ENCODE data around the gene USHBP1. TPM values are rescaled to one million over a fixed set of nuclear protein-coding genes. Genes with fewer than 3 reads are reported as not detected.

The USHBP1 gene
- total and polyA plus RNA-seq, 2 of the 13 experiments (the other 11 are each of a cell fraction or from before 2014, with no cell fraction given), result 0.15 to 1.5 TPM

- no peak for TF ChIP-seq MAZ (IDR thresholded peaks at IDR 0.05; ENCODE audit: borderline replicate concordance, low read depth, low read length)
- TF ChIP-seq MAZ (CRISPR knock-in tag; IDR thresholded peaks at IDR 0.05; ENCODE audit: low read depth), result no peak
- TF ChIP-seq PHB2 (IDR thresholded peaks at IDR 0.05; ENCODE audit: partially characterized antibody), result no peak
- no peak for TF ChIP-seq SRSF9 (IDR thresholded peaks at IDR 0.05; ENCODE audit: borderline replicate concordance, insufficient read depth, low read depth, low read length, poor library complexity, severe bottlenecking)
- no peak for TF ChIP-seq ZC3H13 (CRISPR knock-in tag; IDR thresholded peaks at IDR 0.05)
- TF ChIP-seq BRF2 (CRISPR knock-in tag; IDR thresholded peaks at IDR 0.05), result no peak
- no peak for TF ChIP-seq CENPT (CRISPR knock-in tag; IDR thresholded peaks at IDR 0.05; ENCODE audit: low read depth)
- TF ChIP-seq ZFP36L1 (CRISPR knock-in tag; IDR thresholded peaks at IDR 0.05), result no peak
- peak; percentile 39; the same call in 1 of the 2 replicates for TF ChIP-seq RARA (CRISPR knock-in tag; IDR thresholded peaks at IDR 0.05)
- peak; percentile 74 for TF ChIP-seq FOSL2 (CRISPR knock-in tag; IDR thresholded peaks at IDR 0.05)
- 0 out of 2 replicates have a peak, but pooled peaks have one; percentile 6 for TF ChIP-seq ZBTB38 (CRISPR knock-in tag; IDR thresholded peaks at IDR 0.05)
- no peak for TF ChIP-seq ZNF775 (CRISPR knock-in tag; IDR thresholded peaks at IDR 0.05; ENCODE audit: borderline replicate concordance)
- TF ChIP-seq ZFY (CRISPR knock-in tag; IDR thresholded peaks at IDR 0.05), result no peak
- TF ChIP-seq ZBTB33 (CRISPR knock-in tag; IDR thresholded peaks at IDR 0.05), result no peak
- no peak for TF ChIP-seq XRCC5 (optimal IDR thresholded peaks at IDR 0.05; ENCODE audit: low read length)
- 0 out of 2 replicates have a peak, but pooled peaks have one; percentile 15 for TF ChIP-seq RXRB (CRISPR knock-in tag; IDR thresholded peaks at IDR 0.05; ENCODE audit: borderline replicate concordance)
- TF ChIP-seq ISL2 (CRISPR knock-in tag; IDR thresholded peaks at IDR 0.05), result no peak
- peak; percentile 43; the same call in 1 of the 2 replicates for TF ChIP-seq SAP130 (CRISPR knock-in tag; IDR thresholded peaks at IDR 0.05; ENCODE audit: low read depth)
- no peak for TF ChIP-seq KDM5B (CRISPR knock-in tag; IDR thresholded peaks at IDR 0.05; ENCODE audit: borderline replicate concordance)
Measured at GRCh38 chr19:17311455-17312188, 47.1 kb upstream of the USHBP1 start (continued).

Measured in HepG2 (cell line).